GM23338 (cell line): ENCODE measurements around the gene ACOT13. TPM values are rescaled to one million over a fixed set of nuclear protein-coding genes. Genes with fewer than 3 reads are reported as not detected.

Experiments used
- ATAC-seq: fragments of 200-7000 bp; cut with Tn5 transposase; 3 replicates; pipeline ENCODE4 v1.9.1; 2020
- DNase-seq: peaks from one replicate; pipeline ENCODE4 v3.0.0-alpha.2; 2015; ENCODE audit warnings: low spot score
- H2AFZ ChIP-seq: fragments of 200-600 bp; sonication (generic); 2 replicates; pipeline ENCODE4 v1.8.0; 2016; ENCODE audit warnings: antibody characterized with exemption, mild to moderate bottlenecking, moderate library complexity
- H3F3A ChIP-seq: fragments of 200-600 bp; sonication (generic); replicated peaks from 2 replicates; pipeline ENCODE4 v1.8.0; 2017; ENCODE audit warnings: antibody characterized with exemption, mixed run types, low read depth
- H3K27ac ChIP-seq: fragments of 200-600 bp; sonication (generic); 2 replicates; pipeline ENCODE4 v1.6.1; 2016; ENCODE audit warnings: low read depth
- H3K27me3 ChIP-seq: fragments of 200-600 bp; sonication (generic); 2 replicates; pipeline ENCODE4 v1.8.0; 2016; ENCODE audit warnings: mild to moderate bottlenecking, mixed run types, moderate library complexity; ENCODE audit not compliant: insufficient read depth
- H3K36me3 ChIP-seq: fragments of 200-600 bp; sonication (generic); 2 replicates; pipeline ENCODE4 v1.8.0; 2016; ENCODE audit warnings: mild to moderate bottlenecking; ENCODE audit not compliant: insufficient read depth
- H3K4me1 ChIP-seq: fragments of 200-600 bp; sonication (generic); 2 replicates; pipeline ENCODE4 v1.8.0; 2016; ENCODE audit warnings: mild to moderate bottlenecking, moderate library complexity; ENCODE audit not compliant: insufficient read depth
- H3K4me2 ChIP-seq: fragments of 200-600 bp; sonication (generic); 2 replicates; pipeline ENCODE4 v1.7.1; 2017; ENCODE audit warnings: mixed run types
- H3K4me3 ChIP-seq: fragments of 200-600 bp; sonication (generic); 2 replicates; pipeline ENCODE4 v1.6.1; 2016; ENCODE audit warnings: mixed run types
- H3K79me2 ChIP-seq: fragments of 200-600 bp; sonication (generic); replicated peaks from 2 replicates; pipeline ENCODE4 v1.8.0; 2017; ENCODE audit warnings: mild to moderate bottlenecking; ENCODE audit not compliant: insufficient read depth
- H3K9me2 ChIP-seq: fragments of 200-600 bp; sonication (generic); 2 replicates; pipeline ENCODE4 v1.8.0; 2017; ENCODE audit not compliant: insufficient read depth
- H4K20me1 ChIP-seq: fragments of 200-600 bp; sonication (generic); replicated peaks from 2 replicates; pipeline ENCODE4 v1.8.0; 2017; ENCODE audit warnings: mild to moderate bottlenecking; ENCODE audit not compliant: insufficient read depth
- H3K27ac Mint-ChIP-seq: 2 replicates; pipeline ENCODE4 v1.8.0; 2020; ENCODE audit warnings: inconsistent platforms, mild to moderate bottlenecking, moderate library complexity, mixed read lengths
- H3K27me3 Mint-ChIP-seq: 3 replicates; pipeline ENCODE4 v1.8.0; 2022; ENCODE audit warnings: low read depth, mild to moderate bottlenecking, moderate library complexity, mixed read lengths, inconsistent platforms; ENCODE audit not compliant: insufficient read depth, poor library complexity
- H3K36me3 Mint-ChIP-seq: 3 replicates; pipeline ENCODE4 v1.8.0; 2021; ENCODE audit warnings: low read depth, mild to moderate bottlenecking, inconsistent platforms, moderate library complexity, mixed read lengths
- H3K4me1 Mint-ChIP-seq: 3 replicates; pipeline ENCODE4 v1.8.0; 2020; ENCODE audit warnings: mild to moderate bottlenecking, inconsistent platforms, mixed read lengths
- H3K4me3 Mint-ChIP-seq: 3 replicates; pipeline ENCODE4 v1.8.0; 2021; ENCODE audit warnings: moderate library complexity, mild to moderate bottlenecking, inconsistent platforms, mixed read lengths
- H3K9me3 Mint-ChIP-seq: 3 replicates; pipeline ENCODE4 v1.8.0; 2020; ENCODE audit warnings: moderate library complexity, mild to moderate bottlenecking, inconsistent platforms, mixed read lengths
- EZH2phosphoT487 ChIP-seq: fragments of 200-600 bp; sonication (generic); IDR thresholded peaks from one replicate; pipeline ENCODE4 v1.8.1; 2018; ENCODE audit warnings: antibody characterized with exemption; ENCODE audit not compliant: unreplicated experiment
- NANOG ChIP-seq: IDR thresholded peaks from 2 replicates; pipeline ENCODE4 v1.6.1; 2016; ENCODE audit warnings: antibody characterized with exemption, borderline replicate concordance
- ZNF331 ChIP-seq: fragments of 250-450 bp; sonication (Bioruptor Pico); IDR thresholded peaks from 2 replicates; pipeline ENCODE4 v1.5.0; 2020; ENCODE audit warnings: low read depth, mild to moderate bottlenecking, moderate library complexity
- polyA plus RNA-seq: library from polyadenylated mRNA; unstranded; fragments of >200 nt; fragmentation: Nextera tagmentation; extraction: Ambion mirVana; gene quantifications from 2 replicates; pipeline ENCODE4 v1.2.1, GENCODE V29; 2016
- total RNA-seq: library from RNA; depleted of rRNA; stranded (reverse); fragments of >200 nt; shearing (Covaris generic); gene quantifications from 2 replicates; pipeline ENCODE4 v1.2.3, GENCODE V29; 2014
- TF ChIP-seq, protein P1 (sequence below): fragments of 250-450 bp; sonication (Bioruptor Pico); IDR thresholded peaks from 2 replicates; pipeline ENCODE4 v1.5.0; 2020; ENCODE audit warnings: mild to moderate bottlenecking, moderate library complexity
- TF ChIP-seq, protein P2 (sequence below): IDR thresholded peaks from one replicate; pipeline ENCODE4 v1.6.1; 2018; ENCODE audit warnings: antibody characterized with exemption; ENCODE audit not compliant: unreplicated experiment

Gene ACOT13
- total and polyA plus RNA-seq, 2 experiments from 2014 or later: 17.8 to 175 TPM

DNA sequence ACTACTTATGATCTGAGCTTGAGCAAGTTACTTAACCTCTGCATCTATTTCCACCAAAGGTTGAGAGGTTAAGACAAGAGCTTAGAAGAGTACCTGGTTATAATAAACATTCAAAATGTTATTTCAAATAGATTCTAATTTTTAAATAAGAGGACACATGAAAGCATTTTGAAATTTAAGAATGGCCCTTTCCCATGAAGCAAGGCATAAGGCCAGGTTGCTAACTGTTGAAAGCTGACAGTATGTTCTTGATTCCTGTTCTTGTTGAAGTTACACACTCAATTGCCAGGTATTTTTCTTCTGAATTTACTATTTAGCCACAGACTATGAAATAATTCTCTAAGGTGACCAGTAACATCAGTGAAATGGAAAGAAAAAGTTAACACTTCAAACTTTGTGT is 37.6 kb downstream of the ACOT13 start:
- DNase-seq: no peak
- Mint-ChIP-seq H3K36me3 (peaks cover 87% of the 10 kb centered on the region), H3K4me1 (peaks cover 6% of the 10 kb centered on the region; the same call in 1 of the 3 replicates), H3K4me3 (no peak overlapping the region), H3K27ac (no peak overlapping the region), H3K27me3 (peaks cover 3% of the 10 kb centered on the region), H3K9me3 (no peaks in the 10 kb centered on the region)
- peak overlapping the region; percentile 62; the same call in 1 of the 2 replicates for H3K27ac ChIP-seq
- H3K9me2 ChIP-seq: no peaks in the 10 kb centered on the region
- no peak overlapping the region for H3K4me3 ChIP-seq
- H3F3A ChIP-seq: peaks cover 35% of the 10 kb centered on the region
- ATAC-seq: no peak
- H2AFZ ChIP-seq: no peak overlapping the region
- H3K36me3 ChIP-seq: peaks cover 58% of the 10 kb centered on the region
- H3K79me2 ChIP-seq: peaks cover 10% of the 10 kb centered on the region
- TF ChIP-seq EZH2phosphoT487: no peak
- TF ChIP-seq, protein P1, sequence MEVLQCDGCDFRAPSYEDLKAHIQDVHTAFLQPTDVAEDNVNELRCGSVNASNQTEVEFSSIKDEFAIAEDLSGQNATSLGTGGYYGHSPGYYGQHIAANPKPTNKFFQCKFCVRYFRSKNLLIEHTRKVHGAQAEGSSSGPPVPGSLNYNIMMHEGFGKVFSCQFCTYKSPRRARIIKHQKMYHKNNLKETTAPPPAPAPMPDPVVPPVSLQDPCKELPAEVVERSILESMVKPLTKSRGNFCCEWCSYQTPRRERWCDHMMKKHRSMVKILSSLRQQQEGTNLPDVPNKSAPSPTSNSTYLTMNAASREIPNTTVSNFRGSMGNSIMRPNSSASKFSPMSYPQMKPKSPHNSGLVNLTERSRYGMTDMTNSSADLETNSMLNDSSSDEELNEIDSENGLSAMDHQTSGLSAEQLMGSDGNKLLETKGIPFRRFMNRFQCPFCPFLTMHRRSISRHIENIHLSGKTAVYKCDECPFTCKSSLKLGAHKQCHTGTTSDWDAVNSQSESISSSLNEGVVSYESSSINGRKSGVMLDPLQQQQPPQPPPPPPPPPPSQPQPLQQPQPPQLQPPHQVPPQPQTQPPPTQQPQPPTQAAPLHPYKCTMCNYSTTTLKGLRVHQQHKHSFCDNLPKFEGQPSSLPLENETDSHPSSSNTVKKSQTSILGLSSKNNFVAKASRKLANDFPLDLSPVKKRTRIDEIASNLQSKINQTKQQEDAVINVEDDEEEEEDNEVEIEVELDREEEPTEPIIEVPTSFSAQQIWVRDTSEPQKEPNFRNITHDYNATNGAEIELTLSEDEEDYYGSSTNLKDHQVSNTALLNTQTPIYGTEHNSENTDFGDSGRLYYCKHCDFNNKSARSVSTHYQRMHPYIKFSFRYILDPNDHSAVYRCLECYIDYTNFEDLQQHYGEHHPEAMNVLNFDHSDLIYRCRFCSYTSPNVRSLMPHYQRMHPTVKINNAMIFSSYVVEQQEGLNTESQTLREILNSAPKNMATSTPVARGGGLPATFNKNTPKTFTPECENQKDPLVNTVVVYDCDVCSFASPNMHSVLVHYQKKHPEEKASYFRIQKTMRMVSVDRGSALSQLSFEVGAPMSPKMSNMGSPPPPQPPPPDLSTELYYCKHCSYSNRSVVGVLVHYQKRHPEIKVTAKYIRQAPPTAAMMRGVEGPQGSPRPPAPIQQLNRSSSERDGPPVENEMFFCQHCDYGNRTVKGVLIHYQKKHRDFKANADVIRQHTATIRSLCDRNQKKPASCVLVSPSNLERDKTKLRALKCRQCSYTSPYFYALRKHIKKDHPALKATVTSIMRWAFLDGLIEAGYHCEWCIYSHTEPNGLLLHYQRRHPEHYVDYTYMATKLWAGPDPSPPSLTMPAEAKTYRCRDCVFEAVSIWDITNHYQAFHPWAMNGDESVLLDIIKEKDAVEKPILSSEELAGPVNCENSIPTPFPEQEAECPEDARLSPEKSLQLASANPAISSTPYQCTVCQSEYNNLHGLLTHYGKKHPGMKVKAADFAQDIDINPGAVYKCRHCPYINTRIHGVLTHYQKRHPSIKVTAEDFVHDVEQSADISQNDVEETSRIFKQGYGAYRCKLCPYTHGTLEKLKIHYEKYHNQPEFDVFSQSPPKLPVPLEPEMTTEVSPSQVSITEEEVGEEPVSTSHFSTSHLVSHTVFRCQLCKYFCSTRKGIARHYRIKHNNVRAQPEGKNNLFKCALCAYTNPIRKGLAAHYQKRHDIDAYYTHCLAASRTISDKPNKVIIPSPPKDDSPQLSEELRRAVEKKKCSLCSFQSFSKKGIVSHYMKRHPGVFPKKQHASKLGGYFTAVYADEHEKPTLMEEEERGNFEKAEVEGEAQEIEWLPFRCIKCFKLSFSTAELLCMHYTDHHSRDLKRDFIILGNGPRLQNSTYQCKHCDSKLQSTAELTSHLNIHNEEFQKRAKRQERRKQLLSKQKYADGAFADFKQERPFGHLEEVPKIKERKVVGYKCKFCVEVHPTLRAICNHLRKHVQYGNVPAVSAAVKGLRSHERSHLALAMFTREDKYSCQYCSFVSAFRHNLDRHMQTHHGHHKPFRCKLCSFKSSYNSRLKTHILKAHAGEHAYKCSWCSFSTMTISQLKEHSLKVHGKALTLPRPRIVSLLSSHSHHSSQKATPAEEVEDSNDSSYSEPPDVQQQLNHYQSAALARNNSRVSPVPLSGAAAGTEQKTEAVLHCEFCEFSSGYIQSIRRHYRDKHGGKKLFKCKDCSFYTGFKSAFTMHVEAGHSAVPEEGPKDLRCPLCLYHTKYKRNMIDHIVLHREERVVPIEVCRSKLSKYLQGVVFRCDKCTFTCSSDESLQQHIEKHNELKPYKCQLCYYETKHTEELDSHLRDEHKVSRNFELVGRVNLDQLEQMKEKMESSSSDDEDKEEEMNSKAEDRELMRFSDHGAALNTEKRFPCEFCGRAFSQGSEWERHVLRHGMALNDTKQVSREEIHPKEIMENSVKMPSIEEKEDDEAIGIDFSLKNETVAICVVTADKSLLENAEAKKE: no peak
- no peak for TF ChIP-seq ZNF331 (CRISPR knock-in tag)
- TF ChIP-seq, protein P2, sequence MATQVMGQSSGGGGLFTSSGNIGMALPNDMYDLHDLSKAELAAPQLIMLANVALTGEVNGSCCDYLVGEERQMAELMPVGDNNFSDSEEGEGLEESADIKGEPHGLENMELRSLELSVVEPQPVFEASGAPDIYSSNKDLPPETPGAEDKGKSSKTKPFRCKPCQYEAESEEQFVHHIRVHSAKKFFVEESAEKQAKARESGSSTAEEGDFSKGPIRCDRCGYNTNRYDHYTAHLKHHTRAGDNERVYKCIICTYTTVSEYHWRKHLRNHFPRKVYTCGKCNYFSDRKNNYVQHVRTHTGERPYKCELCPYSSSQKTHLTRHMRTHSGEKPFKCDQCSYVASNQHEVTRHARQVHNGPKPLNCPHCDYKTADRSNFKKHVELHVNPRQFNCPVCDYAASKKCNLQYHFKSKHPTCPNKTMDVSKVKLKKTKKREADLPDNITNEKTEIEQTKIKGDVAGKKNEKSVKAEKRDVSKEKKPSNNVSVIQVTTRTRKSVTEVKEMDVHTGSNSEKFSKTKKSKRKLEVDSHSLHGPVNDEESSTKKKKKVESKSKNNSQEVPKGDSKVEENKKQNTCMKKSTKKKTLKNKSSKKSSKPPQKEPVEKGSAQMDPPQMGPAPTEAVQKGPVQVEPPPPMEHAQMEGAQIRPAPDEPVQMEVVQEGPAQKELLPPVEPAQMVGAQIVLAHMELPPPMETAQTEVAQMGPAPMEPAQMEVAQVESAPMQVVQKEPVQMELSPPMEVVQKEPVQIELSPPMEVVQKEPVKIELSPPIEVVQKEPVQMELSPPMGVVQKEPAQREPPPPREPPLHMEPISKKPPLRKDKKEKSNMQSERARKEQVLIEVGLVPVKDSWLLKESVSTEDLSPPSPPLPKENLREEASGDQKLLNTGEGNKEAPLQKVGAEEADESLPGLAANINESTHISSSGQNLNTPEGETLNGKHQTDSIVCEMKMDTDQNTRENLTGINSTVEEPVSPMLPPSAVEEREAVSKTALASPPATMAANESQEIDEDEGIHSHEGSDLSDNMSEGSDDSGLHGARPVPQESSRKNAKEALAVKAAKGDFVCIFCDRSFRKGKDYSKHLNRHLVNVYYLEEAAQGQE: no peak
- TF ChIP-seq NANOG: no peak
- peaks cover 15% of the 10 kb centered on the region for H4K20me1 ChIP-seq
- no peaks in the 10 kb centered on the region for H3K4me1 ChIP-seq
- H3K27me3 ChIP-seq: no peaks in the 10 kb centered on the region
- no peak overlapping the region for H3K4me2 ChIP-seq
